ENCODE measurements around the gene TDO2. TPM values are rescaled to one million over a fixed set of nuclear protein-coding genes. Genes with fewer than 3 reads are reported as not detected.

The TDO2 gene
- total and polyA plus RNA-seq, 2 experiments from 2014 or later, result 149 to 253 TPM

GRCh38 chr4:155956461-155956860 lies 53.0 kb downstream of the TDO2 start:
- Histone ChIP-seq H3K9me3 (ENCODE audit: low read depth) (no peaks in the 10 kb centered on the region), H3K4me1 (ENCODE audit: insufficient read depth) (peaks cover 21% of the 10 kb centered on the region), H2AFZ (no peak overlapping the region), H3K4me2 (no peak overlapping the region), H3K9me2 (replicated peaks; ENCODE audit: insufficient read depth) (no peaks in the 10 kb centered on the region), H3K79me2 (peaks cover 4% of the 10 kb centered on the region), H4K20me1 (ENCODE audit: insufficient read depth, poor library complexity, severe bottlenecking) (no peaks in the 10 kb centered on the region), H3K4me3 (no peak overlapping the region), H3K27ac (no peak overlapping the region), H3K36me3 (replicated peaks; ENCODE audit: insufficient read depth, low read depth) (no peaks in the 10 kb centered on the region), H3K27me3 (no peaks in the 10 kb centered on the region)
- DNase-seq (ENCODE audit: low spot score), result no peak
- 76% methylated on average over 2 of the region's 2 CpGs for whole genome bisulfite sequencing (ENCODE audit: low lambda C conversion rate, missing lambda C conversion rate)
- no peak for TF ChIP-seq CTCF (IDR thresholded peaks at IDR 0.05; ENCODE audit: poor library complexity)
- TF ChIP-seq EZH2phosphoT487 (IDR thresholded peaks at IDR 0.05; ENCODE audit: low read depth, severe bottlenecking, unreplicated experiment), result no peak
- no peak for TF ChIP-seq EZH2 (IDR thresholded peaks at IDR 0.05; ENCODE audit: borderline replicate concordance)

GRCh38 chr4:155959417-155959816 lies 55.9 kb downstream of the TDO2 start:
- peaks cover 4% of the 10 kb centered on the region for H3K4me1 ChIP-seq (ENCODE audit: insufficient read depth)
- no peak overlapping the region for H3K4me2 ChIP-seq
- H3K9me2 ChIP-seq (replicated peaks; ENCODE audit: insufficient read depth), result no peaks in the 10 kb centered on the region
- H3K9me3 ChIP-seq (ENCODE audit: low read depth), result no peaks in the 10 kb centered on the region
- H3K36me3 ChIP-seq (replicated peaks; ENCODE audit: insufficient read depth, low read depth), result no peaks in the 10 kb centered on the region
- 85% methylated on average over 4 of the region's 4 CpGs for WGBS (ENCODE audit: low lambda C conversion rate, missing lambda C conversion rate)
- H3K27ac ChIP-seq, result no peak overlapping the region
- no peak for DNase-seq (ENCODE audit: low spot score)
- H2AFZ ChIP-seq, result no peak overlapping the region
- no peaks in the 10 kb centered on the region for H3K27me3 ChIP-seq
- H3K4me3 ChIP-seq, result no peak overlapping the region
- H4K20me1 ChIP-seq (ENCODE audit: insufficient read depth, poor library complexity, severe bottlenecking), result no peaks in the 10 kb centered on the region
- no peak for TF ChIP-seq EZH2phosphoT487 (IDR thresholded peaks at IDR 0.05; ENCODE audit: low read depth, severe bottlenecking, unreplicated experiment)
- TF ChIP-seq EZH2 (IDR thresholded peaks at IDR 0.05; ENCODE audit: borderline replicate concordance), result no peak
- no peak for TF ChIP-seq CTCF (IDR thresholded peaks at IDR 0.05; ENCODE audit: poor library complexity)
- no peaks in the 10 kb centered on the region for H3K79me2 ChIP-seq

- DNase-seq (ENCODE audit: low spot score), result no peak
- 85% methylated on average over 5 of the region's 5 CpGs for WGBS (ENCODE audit: low lambda C conversion rate, missing lambda C conversion rate)
- no peak overlapping the region for H3K27ac ChIP-seq
Measured at GRCh38 chr4:155960522-155960921, 57.0 kb downstream of the TDO2 start.

More at GRCh38 chr4:155960522-155960921, 57.0 kb downstream of the TDO2 start:
- Histone ChIP-seq H3K79me2 (no peaks in the 10 kb centered on the region), H2AFZ (no peak overlapping the region), H3K27me3 (no peaks in the 10 kb centered on the region), H3K4me1 (ENCODE audit: insufficient read depth) (no peaks in the 10 kb centered on the region), H4K20me1 (ENCODE audit: insufficient read depth, poor library complexity, severe bottlenecking) (no peaks in the 10 kb centered on the region), H3K4me3 (no peak overlapping the region), H3K36me3 (replicated peaks; ENCODE audit: insufficient read depth, low read depth) (no peaks in the 10 kb centered on the region), H3K4me2 (no peak overlapping the region), H3K9me2 (replicated peaks; ENCODE audit: insufficient read depth) (no peaks in the 10 kb centered on the region), H3K9me3 (ENCODE audit: low read depth) (no peaks in the 10 kb centered on the region)
- TF ChIP-seq EZH2 (IDR thresholded peaks at IDR 0.05; ENCODE audit: borderline replicate concordance), result no peak
- TF ChIP-seq EZH2phosphoT487 (IDR thresholded peaks at IDR 0.05; ENCODE audit: low read depth, severe bottlenecking, unreplicated experiment), result no peak
- no peak for TF ChIP-seq CTCF (IDR thresholded peaks at IDR 0.05; ENCODE audit: poor library complexity)
